IPS DF 4.7 (cell line): Measurements from ENCODE around the gene RASGRP2.

ENCODE experiments used
- DNase-seq: peaks from one replicate; pipeline ENCODE4 v3.0.0-alpha.2; 2013; ENCODE audit warnings: low spot score; ENCODE audit errors: extremely low read depth

Gene RASGRP2

GRCh38 chr11:64757549-64758329, 13.8 kb upstream of the RASGRP2 start:
- DNase-seq = no peak

- DNase-seq = no peak
These were observed 11.9 kb upstream of the RASGRP2 start for GRCh38 chr11:64755681-64756361.

GRCh38 chr11:64754919-64755662, 11.1 kb upstream of the RASGRP2 start:
- no peak for DNase-seq

GRCh38 chr11:64754124-64754918, 10.4 kb upstream of the RASGRP2 start:
- no peak for DNase-seq

GRCh38 chr11:64753380-64754123, 9.6 kb upstream of the RASGRP2 start:
- DNase-seq = no peak

GRCh38 chr11:64753019-64753379, 9.1 kb upstream of the RASGRP2 start:
- no peak for DNase-seq

GRCh38 chr11:64752175-64752970, 8.4 kb upstream of the RASGRP2 start:
- no peak for DNase-seq

GRCh38 chr11:64751580-64751979, 7.6 kb upstream of the RASGRP2 start:
- no peak for DNase-seq

- DNase-seq = no peak
These were observed 7.2 kb upstream of the RASGRP2 start for GRCh38 chr11:64751136-64751535.

GRCh38 chr11:64750361-64751054, 6.6 kb upstream of the RASGRP2 start:
- DNase-seq = no peak

GRCh38 chr11:64747961-64748665, 4.2 kb upstream of the RASGRP2 start:
- DNase-seq = no peak

- DNase-seq = no peak
These were observed 2.5 kb upstream of the RASGRP2 start for GRCh38 chr11:64746486-64746885.

GRCh38 chr11:64745521-64746328, 1.8 kb upstream of the RASGRP2 start:
- no peak for DNase-seq

- DNase-seq = no peak
These were observed 1.2 kb upstream of the RASGRP2 start for GRCh38 chr11:64745189-64745520.

GRCh38 chr11:64744544-64745188, 724 bp upstream of the RASGRP2 start:
- DNase-seq = no peak

- DNase-seq = no peak
These were observed 902 bp downstream of the RASGRP2 start for GRCh38 chr11:64742889-64743590.
